ENCODE data around the gene ZNF141.
"Not testable (repeated sequence)": the region's sequence is repeated elsewhere in the genome, so short reads cannot be mapped to it uniquely, and the experiment has no call there.

Gene ZNF141

DNA sequence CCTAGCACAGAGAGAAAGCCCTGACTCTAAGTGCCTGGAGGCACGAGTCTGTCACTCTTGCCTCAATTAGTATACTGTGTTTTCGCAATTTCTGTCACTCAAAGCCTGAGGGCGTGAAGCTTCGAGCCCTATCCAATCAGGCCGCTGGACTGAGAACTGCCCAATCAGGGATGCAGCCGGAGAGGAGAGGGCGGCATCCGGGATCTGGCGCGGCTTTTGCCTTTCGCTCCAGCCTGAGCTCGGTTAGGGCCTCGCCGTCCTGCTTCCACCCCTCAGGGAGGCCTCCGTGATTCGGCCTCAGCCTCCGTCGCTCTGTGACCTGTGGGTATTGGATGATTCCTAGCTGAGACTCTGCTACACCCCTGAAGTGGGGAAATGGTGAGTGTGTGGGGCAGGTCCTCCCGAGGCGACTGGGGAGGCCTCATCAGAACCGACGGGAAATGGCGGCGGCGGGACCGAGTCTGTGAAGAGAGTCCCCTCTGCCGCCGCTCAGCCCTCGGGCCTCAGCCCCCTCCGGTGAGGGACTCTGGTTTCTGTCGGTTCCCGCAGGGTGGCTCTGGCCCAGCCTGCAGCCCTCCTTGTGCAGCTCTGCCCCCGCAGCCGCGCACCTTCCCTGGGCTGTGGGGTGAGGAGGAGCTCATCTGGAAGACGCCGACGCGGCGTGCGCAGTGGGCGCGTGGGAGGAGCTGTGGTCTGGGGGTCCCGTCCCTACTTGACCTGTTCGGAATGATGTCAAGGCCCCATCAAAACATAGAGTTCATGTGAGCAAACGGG, 48.5 kb downstream of the ZNF141 start:
- no peak for DNase-seq

DNA sequence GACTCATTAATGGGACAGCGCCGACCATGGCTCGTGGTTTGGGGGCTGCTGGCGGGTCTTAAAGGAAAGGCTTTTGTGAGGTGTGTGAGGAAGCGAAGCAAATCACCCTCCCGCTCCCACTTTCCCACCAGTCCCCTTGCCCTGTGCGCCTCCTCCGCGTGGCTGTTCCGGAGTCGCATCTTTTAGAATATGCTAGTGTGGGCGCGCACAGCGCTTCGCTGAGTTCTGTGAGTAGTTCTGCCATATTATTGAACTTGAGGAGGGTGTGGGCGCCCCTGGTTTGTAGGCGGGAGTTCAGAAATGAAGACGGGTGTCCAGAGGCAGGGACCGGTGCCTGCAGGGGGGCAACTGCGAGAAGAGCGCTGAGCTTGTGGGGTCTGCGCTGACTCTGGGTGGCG, 49.1 kb downstream of the ZNF141 start:
- no peak for DNase-seq

DNA sequence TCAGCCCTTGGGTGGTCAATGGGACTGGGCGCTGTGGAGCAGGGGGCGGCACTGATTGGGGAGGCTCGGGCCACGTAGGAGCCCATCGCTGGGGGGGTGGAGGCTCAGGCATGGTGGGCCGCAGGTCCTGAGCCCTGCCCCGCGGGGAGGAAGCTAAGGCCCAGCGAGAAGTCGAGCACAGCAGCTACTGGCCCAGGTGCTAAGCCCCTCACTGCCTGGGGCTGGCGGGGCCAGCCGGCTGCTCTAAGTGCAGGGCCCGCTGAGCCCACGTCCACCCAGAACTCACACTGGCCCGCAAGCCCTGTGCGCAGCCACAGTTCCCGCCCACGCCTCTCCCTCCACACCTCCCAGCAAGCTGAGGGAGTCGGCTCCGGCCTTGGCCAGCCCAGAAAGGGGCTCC, 66.4 kb downstream of the ZNF141 start:
- no peak for DNase-seq

DNA sequence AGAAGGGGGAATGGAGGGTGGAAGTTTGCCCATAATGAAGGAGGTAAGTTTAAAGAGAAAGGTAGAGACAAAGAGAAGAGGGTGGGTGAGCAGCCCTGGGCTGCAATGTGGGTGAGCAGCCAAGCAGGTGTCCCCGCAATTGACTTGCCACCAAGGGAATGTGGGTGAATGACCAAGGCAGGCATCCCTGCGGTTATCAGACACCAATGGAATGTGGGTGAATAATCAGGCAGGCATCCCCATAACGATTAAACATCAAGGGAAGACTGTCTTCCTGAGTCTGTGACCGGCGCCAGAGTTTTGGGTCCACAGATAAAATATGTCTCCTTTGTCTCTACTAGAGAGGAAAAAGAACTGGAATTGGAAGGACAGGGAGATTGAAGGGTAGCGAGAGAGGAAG, 70.7 kb downstream of the ZNF141 start:
- not testable (repeated sequence) for DNase-seq

DNA sequence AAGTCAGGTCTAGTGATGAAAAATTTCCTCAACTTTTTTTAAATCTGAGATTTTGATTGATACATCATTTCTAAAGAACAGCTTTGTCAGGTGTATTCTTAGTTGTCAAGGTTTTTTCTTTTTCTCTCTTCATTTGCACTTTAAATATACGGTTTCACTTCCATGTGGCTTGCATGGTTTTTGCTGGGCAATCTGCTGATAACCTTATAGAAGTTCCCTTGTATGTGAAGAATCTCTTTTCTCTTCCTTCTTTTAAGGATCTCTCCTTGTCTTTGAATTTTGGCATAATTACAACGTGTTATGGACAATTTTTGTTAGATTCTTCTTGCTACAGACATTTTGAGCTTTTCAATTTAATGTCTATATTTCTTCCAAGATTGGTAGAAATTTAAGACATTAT, 85.0 kb downstream of the ZNF141 start:
- no peak for DNase-seq

All from AML-193 (cell line).